ENCODE data around the gene PDHB. TPM values are rescaled to one million over a fixed set of nuclear protein-coding genes. Genes with fewer than 3 reads are reported as not detected.

PDHB gene
- total RNA-seq, 2 donors from 2014 or later = 111 to 181 TPM

- Histone ChIP-seq H3K27me3 (no peaks in the 10 kb centered on the region), H3K4me3 (no peak overlapping the region), H3K4me1 (peaks cover 0 to 30% of the 10 kb centered on the region in 2 donors), H3K36me3 (peaks cover 13% of the 10 kb centered on the region), H3K27ac (peak overlapping the region; percentile 40 to 52), H3K9me3 (no peaks in the 10 kb centered on the region)
- TF ChIP-seq CTCF (IDR thresholded peaks at IDR 0.05) = no peak
- DNase-seq (ENCODE audit: low spot score) = no peak
These were observed 41.5 kb downstream of the PDHB start for GRCh38 chr3:58392181-58392580.

GRCh38 chr3:58391156-58391865 is 42.3 kb downstream of the PDHB start:
- Histone ChIP-seq H3K27me3 (no peaks in the 10 kb centered on the region), H3K36me3 (peaks cover 8% of the 10 kb centered on the region), H3K4me1 (peaks cover 0 to 39% of the 10 kb centered on the region in 2 donors), H3K4me3 (no peak overlapping the region), H3K9me3 (no peaks in the 10 kb centered on the region), H3K27ac (peak overlapping the region; percentile 40 to 52)
- no peak for DNase-seq (ENCODE audit: low spot score)
- TF ChIP-seq CTCF (IDR thresholded peaks at IDR 0.05) = no peak

GRCh38 chr3:58388550-58389091 is 45.0 kb downstream of the PDHB start:
- Histone ChIP-seq H3K27me3 (no peaks in the 10 kb centered on the region), H3K36me3 (no peaks in the 10 kb centered on the region), H3K27ac (peak overlapping the region in 1 of 2 donors; percentile 36), H3K4me1 (peaks cover 0 to 53% of the 10 kb centered on the region in 2 donors), H3K9me3 (no peaks in the 10 kb centered on the region), H3K4me3 (no peak overlapping the region)
- TF ChIP-seq CTCF (IDR thresholded peaks at IDR 0.05) = no peak
- no peak for DNase-seq (ENCODE audit: low spot score)

GRCh38 chr3:58387650-58388546 is 45.7 kb downstream of the PDHB start:
- Histone ChIP-seq H3K9me3 (no peaks in the 10 kb centered on the region), H3K4me1 (peaks cover 0 to 56% of the 10 kb centered on the region in 2 donors), H3K27ac (peak overlapping the region; percentile 36 to 65), H3K36me3 (peaks cover 6% of the 10 kb centered on the region), H3K4me3 (no peak overlapping the region), H3K27me3 (no peaks in the 10 kb centered on the region)
- DNase-seq (ENCODE audit: low spot score) = no peak
- TF ChIP-seq CTCF (IDR thresholded peaks at IDR 0.05) = no peak

- no peak for TF ChIP-seq CTCF (IDR thresholded peaks at IDR 0.05)
- Histone ChIP-seq H3K9me3 (no peaks in the 10 kb centered on the region), H3K27me3 (no peaks in the 10 kb centered on the region), H3K4me1 (peaks cover 0 to 47% of the 10 kb centered on the region in 2 donors), H3K36me3 (peaks cover 11% of the 10 kb centered on the region), H3K27ac (peak overlapping the region; percentile 65), H3K4me3 (no peak overlapping the region)
- DNase-seq (ENCODE audit: low spot score) = peak; percentile 66
These were observed 46.8 kb downstream of the PDHB start for GRCh38 chr3:58386626-58387365.
